ENCODE data around the gene MAST4. TPM values are rescaled to one million over a fixed set of nuclear protein-coding genes. Genes with fewer than 3 reads are reported as not detected.

Gene MAST4
- total RNA-seq, 1 donor from 2014 or later: 19.1 TPM

DNA sequence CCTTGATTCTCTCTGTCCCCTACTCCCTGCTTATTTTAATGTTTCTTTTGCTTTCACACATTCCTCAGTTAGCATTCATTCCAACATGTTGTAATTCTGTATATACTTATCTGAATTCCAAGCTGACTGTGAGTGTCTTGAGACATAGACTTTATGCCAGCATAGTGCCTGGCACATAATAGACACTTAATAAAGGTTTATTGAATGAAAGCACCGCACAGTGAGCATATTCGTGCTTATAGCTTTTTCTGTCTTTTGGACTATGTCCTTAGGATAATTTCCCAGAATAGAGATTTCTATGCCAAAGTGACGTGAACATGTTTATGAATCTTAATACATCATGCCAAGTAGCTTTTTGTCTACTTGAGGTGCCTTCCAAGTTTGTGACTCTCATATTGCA lies 425.8 kb downstream of the MAST4 start:
- Histone ChIP-seq H3K4me3 (ENCODE audit: low read depth, low read length) (no peak overlapping the region), H3K36me3 (ENCODE audit: control insufficient read depth, insufficient read depth, low read length) (no peaks in the 10 kb centered on the region), H3K27me3 (ENCODE audit: control insufficient read depth, insufficient read depth, low read length) (no peaks in the 10 kb centered on the region)
- no peak for DNase-seq (ENCODE audit: low read depth)
- no peak for TF ChIP-seq CTCF (IDR thresholded peaks at IDR 0.05; ENCODE audit: insufficient read depth, low read length, poor library complexity, severe bottlenecking)

- H3K36me3 ChIP-seq (ENCODE audit: control insufficient read depth, insufficient read depth, low read length): no peaks in the 10 kb centered on the region
- no peak for DNase-seq (ENCODE audit: low read depth)
- no peak for TF ChIP-seq CTCF (IDR thresholded peaks at IDR 0.05; ENCODE audit: insufficient read depth, low read length, poor library complexity, severe bottlenecking)
- H3K4me3 ChIP-seq (ENCODE audit: low read depth, low read length): no peak overlapping the region
- H3K27me3 ChIP-seq (ENCODE audit: control insufficient read depth, insufficient read depth, low read length): no peaks in the 10 kb centered on the region
Observed at GRCh38 chr5:67025457-67025856, 429.3 kb downstream of the MAST4 start.

GRCh38 chr5:67026278-67026677 lies 430.1 kb downstream of the MAST4 start:
- H3K4me3 ChIP-seq (ENCODE audit: low read depth, low read length): no peak overlapping the region
- no peak for DNase-seq (ENCODE audit: low read depth)
- H3K27me3 ChIP-seq (ENCODE audit: control insufficient read depth, insufficient read depth, low read length): no peaks in the 10 kb centered on the region
- no peaks in the 10 kb centered on the region for H3K36me3 ChIP-seq (ENCODE audit: control insufficient read depth, insufficient read depth, low read length)
- TF ChIP-seq CTCF (IDR thresholded peaks at IDR 0.05; ENCODE audit: insufficient read depth, low read length, poor library complexity, severe bottlenecking): no peak

- no peak for TF ChIP-seq CTCF (IDR thresholded peaks at IDR 0.05; ENCODE audit: insufficient read depth, low read length, poor library complexity, severe bottlenecking)
- no peak for DNase-seq (ENCODE audit: low read depth)
- no peak overlapping the region for H3K4me3 ChIP-seq (ENCODE audit: low read depth, low read length)
- H3K27me3 ChIP-seq (ENCODE audit: control insufficient read depth, insufficient read depth, low read length): no peaks in the 10 kb centered on the region
- H3K36me3 ChIP-seq (ENCODE audit: control insufficient read depth, insufficient read depth, low read length): no peaks in the 10 kb centered on the region
Observed at GRCh38 chr5:67027171-67027570, 431.0 kb downstream of the MAST4 start.

- DNase-seq (ENCODE audit: low read depth): no peak
- H3K27me3 ChIP-seq (ENCODE audit: control insufficient read depth, insufficient read depth, low read length): no peaks in the 10 kb centered on the region
- no peak for TF ChIP-seq CTCF (IDR thresholded peaks at IDR 0.05; ENCODE audit: insufficient read depth, low read length, poor library complexity, severe bottlenecking)
- no peaks in the 10 kb centered on the region for H3K36me3 ChIP-seq (ENCODE audit: control insufficient read depth, insufficient read depth, low read length)
- H3K4me3 ChIP-seq (ENCODE audit: low read depth, low read length): no peak overlapping the region
Observed at GRCh38 chr5:67028371-67028770, 432.2 kb downstream of the MAST4 start.

DNA sequence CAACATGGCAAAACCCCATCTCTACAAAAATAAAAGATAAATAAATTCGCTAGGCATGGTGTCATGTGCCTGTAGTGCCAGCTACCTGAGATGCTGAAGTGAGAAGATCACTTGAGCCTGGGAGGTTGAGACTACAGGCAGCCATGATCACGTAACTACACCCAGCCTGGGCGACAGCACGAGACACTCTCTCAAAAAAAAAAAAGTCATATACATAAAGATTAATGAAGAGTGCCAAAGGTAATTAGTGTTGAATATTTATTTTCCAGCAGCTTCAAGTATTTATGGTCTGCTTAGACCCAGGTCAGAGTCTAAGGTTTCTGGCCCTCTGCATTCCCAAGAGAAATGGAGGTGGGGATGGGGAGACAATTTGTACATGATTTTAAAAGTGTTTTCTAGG lies 432.7 kb downstream of the MAST4 start:
- no peaks in the 10 kb centered on the region for H3K27me3 ChIP-seq (ENCODE audit: control insufficient read depth, insufficient read depth, low read length)
- no peak overlapping the region for H3K4me3 ChIP-seq (ENCODE audit: low read depth, low read length)
- DNase-seq (ENCODE audit: low read depth): no peak
- H3K36me3 ChIP-seq (ENCODE audit: control insufficient read depth, insufficient read depth, low read length): no peaks in the 10 kb centered on the region
- no peak for TF ChIP-seq CTCF (IDR thresholded peaks at IDR 0.05; ENCODE audit: insufficient read depth, low read length, poor library complexity, severe bottlenecking)

Data from kidney epithelial cell (primary cell).